GM12878 (cell line): ENCODE data around the gene NPHP3. TPM values are rescaled to one million over a fixed set of nuclear protein-coding genes. Genes with fewer than 3 reads are reported as not detected.
A peak's percentile ranks its signal among the peaks of the same experiment; 100 is the strongest.

Experiments used
- ASH2L ChIP-seq: fragments of 300-600, 200-600 bp; sonication (generic); IDR thresholded peaks from 2 replicates; pipeline ENCODE4 v1.6.1; 2017; ENCODE audit warnings: low read depth, mild to moderate bottlenecking, borderline replicate concordance
- BCL3 ChIP-seq: IDR thresholded peaks from 2 replicates; pipeline ENCODE4 v1.6.1; 2011; ENCODE audit warnings: borderline replicate concordance, low read depth, mild to moderate bottlenecking, moderate library complexity, low read length; ENCODE audit not compliant: insufficient read depth, poor library complexity, severe bottlenecking
- BCLAF1 ChIP-seq: fragments of 450-650 bp; IDR thresholded peaks from 2 replicates; pipeline ENCODE4 v1.6.1; 2017; ENCODE audit warnings: antibody characterized with exemption, mild to moderate bottlenecking, moderate library complexity
- CHD2 ChIP-seq: IDR thresholded peaks from 2 replicates; pipeline ENCODE4 v1.6.1; 2011; ENCODE audit warnings: low read depth, low read length, improper control_type of control experiment, borderline replicate concordance
- CTCF ChIP-seq, 3 experiments: IDR thresholded peaks in 2 of 3; conservative IDR thresholded peaks in 1 of 3; 2 replicates each; pipeline ENCODE4 v1.5.1; 2011; ENCODE audit warnings: low read depth in 3 of 3, low read length in 3 of 3, mild to moderate bottlenecking in 3 of 3, control low read depth in 2 of 3, moderate library complexity in 2 of 3, inconsistent platforms in 1 of 3, mixed read lengths in 1 of 3; ENCODE audit not compliant: control insufficient read depth in 2 of 3, insufficient read depth in 1 of 3; ENCODE audit errors: extremely low read depth in 1 of 3
- EGR1 ChIP-seq, 2 experiments: IDR thresholded peaks; 1 replicate in 1 of 2; 2 replicates in 1 of 2; pipeline ENCODE4 v1.6.1; 2011 to 2012; ENCODE audit warnings: low read depth in 2 of 2, low read length in 2 of 2, borderline replicate concordance in 1 of 2, mild to moderate bottlenecking in 1 of 2, moderate library complexity in 1 of 2
- NBN ChIP-seq: fragments of 450-650 bp; IDR thresholded peaks from 2 replicates; pipeline ENCODE4 v1.6.1; 2016
- RAD51 ChIP-seq: fragments of 450-650 bp; IDR thresholded peaks from 2 replicates; pipeline ENCODE4 v1.6.1; 2016; ENCODE audit warnings: moderate library complexity, mild to moderate bottlenecking, inconsistent platforms
- SIX5 ChIP-seq: IDR thresholded peaks from 2 replicates; pipeline ENCODE4 v1.6.1; 2011; ENCODE audit warnings: mild to moderate bottlenecking, low read depth, low read length, moderate library complexity; ENCODE audit not compliant: severe bottlenecking
- SMAD1 ChIP-seq: fragments of 450-650 bp; IDR thresholded peaks from 2 replicates; pipeline ENCODE4 v1.6.1; 2018; ENCODE audit warnings: mild to moderate bottlenecking, low read depth; ENCODE audit not compliant: partially characterized antibody
- TCF7 ChIP-seq: IDR thresholded peaks from 2 replicates; pipeline ENCODE4 v1.6.1; 2014; ENCODE audit warnings: antibody characterized with exemption, borderline replicate concordance
- polyA plus RNA-seq, 11 experiments: library from polyadenylated mRNA; depleted of rRNA in 4 of 11; unstranded in 6 of 11; stranded (reverse) in 5 of 11; fragments of >200 nt; fragmentation: Nextera tagmentation in 4 of 11; fragmentation: Illumina TruSeq in 1 of 11; extraction: Ambion mirVana in 4 of 11; extraction: Trizol in 1 of 11; gene quantifications; 1 replicate in 1 of 11; 2 replicates in 10 of 11; pipeline versions ENCODE4 v1.2.1 to v1.2.3, GENCODE V29; 2011 to 2016; ENCODE audit warnings: inconsistent platforms in 2 of 11, missing spikeins in 2 of 11, low read depth in 1 of 11
- total RNA-seq, 4 experiments: library from RNA; depleted of rRNA in 3 of 4; stranded (reverse); fragments of >200 nt in 3 of 4; fragmentation: Illumina TruSeq in 1 of 4; extraction: Trizol in 1 of 4; gene quantifications; 2 replicates each; pipeline versions ENCODE4 v1.2.1 to v1.2.3, GENCODE V29; 2013 to 2021
- TF ChIP-seq, protein P1 (sequence below): fragments of 450-650 bp; IDR thresholded peaks from 2 replicates; pipeline ENCODE4 v1.6.1; 2017; ENCODE audit warnings: mild to moderate bottlenecking, moderate library complexity
- TF ChIP-seq, protein P2 (sequence below): IDR thresholded peaks from 2 replicates; pipeline ENCODE4 v1.6.1; 2012; ENCODE audit warnings: mild to moderate bottlenecking, low read depth, low read length

The NPHP3 gene
- total and polyA plus RNA-seq, 10 of the 15 experiments (the other 5 are each of a cell fraction or from before 2014, with no cell fraction given): 0.84 to 11.7 (median 2.9) TPM

DNA sequence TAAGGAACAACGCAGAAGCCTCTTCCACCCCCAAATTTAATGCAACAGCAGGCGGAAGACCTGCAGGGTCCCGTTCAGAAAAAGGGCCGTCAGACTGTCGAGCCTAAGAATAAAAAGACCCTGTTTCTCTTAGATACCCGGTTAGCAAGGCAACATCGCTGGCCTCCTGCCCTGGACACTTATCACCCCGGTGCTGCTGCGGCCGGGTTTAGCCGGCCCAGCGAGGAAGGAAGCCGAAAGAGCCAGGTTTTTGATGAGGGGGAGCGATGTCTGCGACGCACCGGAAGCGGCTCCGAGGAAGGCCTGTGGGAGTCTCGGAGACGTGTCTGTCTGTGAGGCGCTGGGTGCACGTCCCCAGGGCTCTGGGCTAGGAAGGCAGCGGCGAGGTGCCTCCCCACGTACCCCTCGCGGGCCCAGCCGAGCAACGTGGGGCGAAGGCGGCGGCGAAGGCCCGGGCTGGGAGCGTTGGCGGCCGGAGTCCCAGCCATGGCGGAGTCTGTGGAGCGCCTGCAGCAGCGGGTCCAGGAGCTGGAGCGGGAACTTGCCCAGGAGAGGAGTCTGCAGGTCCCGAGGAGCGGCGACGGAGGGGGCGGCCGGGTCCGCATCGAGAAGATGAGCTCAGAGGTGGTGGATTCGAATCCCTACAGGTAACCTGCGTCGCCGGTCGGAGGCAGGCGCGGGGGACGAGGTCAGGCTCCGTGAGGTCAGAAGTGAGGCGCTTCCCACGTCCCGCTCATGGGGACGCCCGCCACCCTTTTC is 62.0 kb downstream of the NPHP3 start, which contains the start of gene UBA5 (continued):
- TF ChIP-seq, protein P1, sequence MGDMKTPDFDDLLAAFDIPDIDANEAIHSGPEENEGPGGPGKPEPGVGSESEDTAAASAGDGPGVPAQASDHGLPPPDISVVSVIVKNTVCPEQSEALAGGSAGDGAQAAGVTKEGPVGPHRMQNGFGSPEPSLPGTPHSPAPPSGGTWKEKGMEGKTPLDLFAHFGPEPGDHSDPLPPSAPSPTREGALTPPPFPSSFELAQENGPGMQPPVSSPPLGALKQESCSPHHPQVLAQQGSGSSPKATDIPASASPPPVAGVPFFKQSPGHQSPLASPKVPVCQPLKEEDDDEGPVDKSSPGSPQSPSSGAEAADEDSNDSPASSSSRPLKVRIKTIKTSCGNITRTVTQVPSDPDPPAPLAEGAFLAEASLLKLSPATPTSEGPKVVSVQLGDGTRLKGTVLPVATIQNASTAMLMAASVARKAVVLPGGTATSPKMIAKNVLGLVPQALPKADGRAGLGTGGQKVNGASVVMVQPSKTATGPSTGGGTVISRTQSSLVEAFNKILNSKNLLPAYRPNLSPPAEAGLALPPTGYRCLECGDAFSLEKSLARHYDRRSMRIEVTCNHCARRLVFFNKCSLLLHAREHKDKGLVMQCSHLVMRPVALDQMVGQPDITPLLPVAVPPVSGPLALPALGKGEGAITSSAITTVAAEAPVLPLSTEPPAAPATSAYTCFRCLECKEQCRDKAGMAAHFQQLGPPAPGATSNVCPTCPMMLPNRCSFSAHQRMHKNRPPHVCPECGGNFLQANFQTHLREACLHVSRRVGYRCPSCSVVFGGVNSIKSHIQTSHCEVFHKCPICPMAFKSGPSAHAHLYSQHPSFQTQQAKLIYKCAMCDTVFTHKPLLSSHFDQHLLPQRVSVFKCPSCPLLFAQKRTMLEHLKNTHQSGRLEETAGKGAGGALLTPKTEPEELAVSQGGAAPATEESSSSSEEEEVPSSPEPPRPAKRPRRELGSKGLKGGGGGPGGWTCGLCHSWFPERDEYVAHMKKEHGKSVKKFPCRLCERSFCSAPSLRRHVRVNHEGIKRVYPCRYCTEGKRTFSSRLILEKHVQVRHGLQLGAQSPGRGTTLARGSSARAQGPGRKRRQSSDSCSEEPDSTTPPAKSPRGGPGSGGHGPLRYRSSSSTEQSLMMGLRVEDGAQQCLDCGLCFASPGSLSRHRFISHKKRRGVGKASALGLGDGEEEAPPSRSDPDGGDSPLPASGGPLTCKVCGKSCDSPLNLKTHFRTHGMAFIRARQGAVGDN: peak; percentile 66; the same call in 1 of the 2 replicates
- TF ChIP-seq NBN (peak; percentile 86; the same call in 1 of the 2 replicates), RAD51 (no peak), BCL3 (no peak), CTCF (IDR thresholded peaks at IDR 0.05 in 2 of 3, conservative IDR thresholded peaks at IDR 0.05 in 1 of 3; ENCODE audit: control insufficient read depth in 2 of 3, extremely low read depth in 1 of 3, insufficient read depth in 1 of 3, low read depth in 3 of 3, low read length in 3 of 3) (no peak), SMAD1 (no peak), TCF7 (no peak; the same call in 1 of the 2 replicates), SIX5 (peak; percentile 15), CHD2 (no peak), BCLAF1 (no peak), EGR1 (IDR thresholded peaks at IDR 0.05; ENCODE audit: borderline replicate concordance in 1 of 2, low read depth in 2 of 2, low read length in 2 of 2) (peak in 1 of 2 experiments; percentile 12; a peak in 1 of 3 replicates), ASH2L (no peak; the same call in 1 of the 2 replicates)
- TF ChIP-seq, protein P2, sequence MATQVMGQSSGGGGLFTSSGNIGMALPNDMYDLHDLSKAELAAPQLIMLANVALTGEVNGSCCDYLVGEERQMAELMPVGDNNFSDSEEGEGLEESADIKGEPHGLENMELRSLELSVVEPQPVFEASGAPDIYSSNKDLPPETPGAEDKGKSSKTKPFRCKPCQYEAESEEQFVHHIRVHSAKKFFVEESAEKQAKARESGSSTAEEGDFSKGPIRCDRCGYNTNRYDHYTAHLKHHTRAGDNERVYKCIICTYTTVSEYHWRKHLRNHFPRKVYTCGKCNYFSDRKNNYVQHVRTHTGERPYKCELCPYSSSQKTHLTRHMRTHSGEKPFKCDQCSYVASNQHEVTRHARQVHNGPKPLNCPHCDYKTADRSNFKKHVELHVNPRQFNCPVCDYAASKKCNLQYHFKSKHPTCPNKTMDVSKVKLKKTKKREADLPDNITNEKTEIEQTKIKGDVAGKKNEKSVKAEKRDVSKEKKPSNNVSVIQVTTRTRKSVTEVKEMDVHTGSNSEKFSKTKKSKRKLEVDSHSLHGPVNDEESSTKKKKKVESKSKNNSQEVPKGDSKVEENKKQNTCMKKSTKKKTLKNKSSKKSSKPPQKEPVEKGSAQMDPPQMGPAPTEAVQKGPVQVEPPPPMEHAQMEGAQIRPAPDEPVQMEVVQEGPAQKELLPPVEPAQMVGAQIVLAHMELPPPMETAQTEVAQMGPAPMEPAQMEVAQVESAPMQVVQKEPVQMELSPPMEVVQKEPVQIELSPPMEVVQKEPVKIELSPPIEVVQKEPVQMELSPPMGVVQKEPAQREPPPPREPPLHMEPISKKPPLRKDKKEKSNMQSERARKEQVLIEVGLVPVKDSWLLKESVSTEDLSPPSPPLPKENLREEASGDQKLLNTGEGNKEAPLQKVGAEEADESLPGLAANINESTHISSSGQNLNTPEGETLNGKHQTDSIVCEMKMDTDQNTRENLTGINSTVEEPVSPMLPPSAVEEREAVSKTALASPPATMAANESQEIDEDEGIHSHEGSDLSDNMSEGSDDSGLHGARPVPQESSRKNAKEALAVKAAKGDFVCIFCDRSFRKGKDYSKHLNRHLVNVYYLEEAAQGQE: no peak
